Prostate gland (tissue), 2 donors: ENCODE measurements around the gene DRC1.

Experiments
- CTCF ChIP-seq, 4 experiments: fragments of 200-600 bp in 2 of 4; fragments of 450-650 bp in 2 of 4; sonication (generic) in 2 of 4; IDR thresholded peaks; 1 replicate in 3 of 4; 2 replicates in 1 of 4; pipeline ENCODE4 v1.5.1; 2016 to 2019; ENCODE audit warnings: antibody characterized with exemption in 4 of 4, mild to moderate bottlenecking in 2 of 4, moderate library complexity in 2 of 4
- POLR2A ChIP-seq: fragments of 450-650 bp; IDR thresholded peaks from one replicate; pipeline ENCODE4 v1.6.1; 2016; ENCODE audit warnings: antibody characterized with exemption, mild to moderate bottlenecking

DNA sequence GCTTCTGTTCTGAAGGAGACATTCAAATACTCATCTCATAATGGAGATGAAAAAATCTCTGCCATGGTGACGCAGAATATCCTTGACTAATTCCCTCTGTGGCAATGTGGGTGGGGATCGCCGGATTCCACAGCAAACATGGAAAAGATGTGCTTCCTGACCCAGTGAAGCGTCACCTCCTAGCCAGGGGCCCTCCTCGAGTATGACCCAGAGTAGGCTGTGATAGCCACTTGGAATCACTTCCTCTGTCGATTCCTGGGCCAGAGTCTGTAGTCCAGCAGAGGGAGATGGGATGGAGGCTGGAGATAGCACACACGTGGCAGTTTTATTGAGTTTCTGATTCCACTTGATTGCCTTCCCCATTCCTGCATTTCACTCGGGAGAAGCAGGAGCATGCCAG, 36.8 kb downstream of the DRC1 start:
- no peak for TF ChIP-seq CTCF (IDR thresholded peaks at IDR 0.05)
- no peak for TF ChIP-seq POLR2A
